A549 (cell line): ENCODE results near the gene TP53BP2. TPM values are rescaled to one million over a fixed set of nuclear protein-coding genes. Genes with fewer than 3 reads are reported as not detected.

Experiments used
- ATAC-seq, 2 experiments: fragments of 200-7000 bp in 1 of 2; fragments of >200 bp in 1 of 2; cut with Nextera tagmentation in 1 of 2; cut with Tn5 transposase in 1 of 2; 3 replicates each; pipeline versions ENCODE4 v1.8.0 to v1.9.1; 2018 to 2020; ENCODE audit warnings: mild to moderate bottlenecking in 1 of 2, moderate library complexity in 1 of 2
- CTCF ChIA-PET: fragments of 300-600 bp; sonication (Branson Sonifier 250); formaldehyde crosslinking; extraction: SDS; loops from one replicate; lab custom pipeline; 2021; ENCODE audit warnings: antibody characterized with exemption, inconsistent platforms; lab: Yijun Ruan, JAX
- POLR2A ChIA-PET: fragments of 350-600 bp; formaldehyde crosslinking; extraction: SDS; loops from one replicate; lab custom pipeline; 2021; ENCODE audit warnings: antibody characterized with exemption, inconsistent platforms; lab: Yijun Ruan, JAX
- DNase-seq, 2 experiments: peaks; one replicate each; pipeline versions ENCODE4 v3.0.0 to v3.0.0-alpha.2; 2011 to 2016; ENCODE audit warnings: low read depth in 1 of 2, low spot score in 1 of 2
- FAIRE-seq: peaks from 2 replicates; lab custom pipeline; 2011; peaks lifted over from hg19 to GRCh38; lab: Jason Lieb, UNC
- H3K27ac ChIP-seq, 2 experiments: fragments of >200 bp; sonication (Bioruptor Twin); formaldehyde crosslinking; 3 replicates each; pipeline ENCODE4 v1.5.1; 2016 to 2017
- H3K4me1 ChIP-seq: fragments of >200 bp; sonication (Bioruptor Twin); formaldehyde crosslinking; 3 replicates; pipeline ENCODE4 v1.6.1; 2016
- H3K4me2 ChIP-seq: fragments of >200 bp; sonication (Bioruptor Twin); formaldehyde crosslinking; 3 replicates; pipeline ENCODE4 v1.6.1; 2016
- H3K4me3 ChIP-seq: fragments of >200 bp; sonication (Bioruptor Twin); formaldehyde crosslinking; 3 replicates; pipeline ENCODE4 v1.5.1; 2016
- H3K9me3 ChIP-seq: fragments of >200 bp; sonication (Bioruptor Twin); formaldehyde crosslinking; 3 replicates; pipeline ENCODE4 v1.6.1; 2016
- ATOH8 ChIP-seq: fragments of 250-450 bp; sonication (Bioruptor Pico); IDR thresholded peaks from 2 replicates; pipeline ENCODE4 v1.5.0; 2020; ENCODE audit warnings: low read depth, mild to moderate bottlenecking, moderate library complexity
- CBX8 ChIP-seq: fragments of 200-600 bp; sonication (generic); IDR thresholded peaks from 2 replicates; pipeline ENCODE4 v1.6.1; 2016
- CHD2 ChIP-seq: fragments of 150-350 bp; IDR thresholded peaks from 2 replicates; pipeline ENCODE4 v1.6.1; 2014; ENCODE audit warnings: low read length; ENCODE audit not compliant: partially characterized antibody
- CHD4 ChIP-seq: fragments of 200-600 bp; sonication (generic); IDR thresholded peaks from 2 replicates; pipeline ENCODE4 v1.6.1; 2016; ENCODE audit warnings: antibody characterized with exemption, mild to moderate bottlenecking, borderline replicate concordance
- E2F6 ChIP-seq: IDR thresholded peaks from 2 replicates; pipeline ENCODE4 v1.6.1; 2012; ENCODE audit warnings: low read depth, borderline replicate concordance
- EHMT2 ChIP-seq: fragments of 200-600 bp; sonication (generic); IDR thresholded peaks from 2 replicates; pipeline ENCODE4 v1.6.1; 2016; ENCODE audit warnings: antibody characterized with exemption, low read depth, mild to moderate bottlenecking, moderate library complexity
- EP300 ChIP-seq, 2 experiments: fragments of >200 bp; sonication (Bioruptor Twin); formaldehyde crosslinking; IDR thresholded peaks; 2 replicates in 1 of 2; 3 replicates in 1 of 2; pipeline ENCODE4 v1.6.1; 2016 to 2017
- FOXS1 ChIP-seq: fragments of 250-450 bp; sonication (Bioruptor Pico); IDR thresholded peaks from 2 replicates; pipeline ENCODE4 v1.5.0; 2020; ENCODE audit warnings: mild to moderate bottlenecking, moderate library complexity
- HOXA7 ChIP-seq: fragments of 250-450 bp; sonication (Bioruptor Pico); IDR thresholded peaks from 2 replicates; pipeline ENCODE4 v1.5.0; 2020; ENCODE audit warnings: mild to moderate bottlenecking, moderate library complexity
- KDM1A ChIP-seq: fragments of 200-600 bp; sonication (generic); IDR thresholded peaks from 2 replicates; pipeline ENCODE4 v1.6.1; 2016; ENCODE audit warnings: low read depth, mild to moderate bottlenecking
- MAFK ChIP-seq: fragments of 450-650 bp; IDR thresholded peaks from 2 replicates; pipeline ENCODE4 v1.6.1; 2014; ENCODE audit not compliant: partially characterized antibody
- MAX ChIP-seq: IDR thresholded peaks from 2 replicates; pipeline ENCODE4 v1.6.1; 2012
- MYC ChIP-seq: IDR thresholded peaks from 2 replicates; pipeline ENCODE4 v1.6.1; 2012; ENCODE audit warnings: mild to moderate bottlenecking, inconsistent platforms, low read length, improper control_type of control experiment, borderline replicate concordance
- RARB ChIP-seq: fragments of 250-450 bp; sonication (Bioruptor Pico); IDR thresholded peaks from 2 replicates; pipeline ENCODE4 v1.8.0; 2021; ENCODE audit warnings: mild to moderate bottlenecking, moderate library complexity
- REST ChIP-seq: fragments of 200-600 bp; sonication (generic); IDR thresholded peaks from 2 replicates; pipeline ENCODE4 v1.6.1; 2016; ENCODE audit warnings: antibody characterized with exemption, mild to moderate bottlenecking, moderate library complexity
- SMC3 ChIP-seq: fragments of >200 bp; sonication (Bioruptor Twin); formaldehyde crosslinking; IDR thresholded peaks from 3 replicates; pipeline ENCODE4 v1.6.1; 2018; ENCODE audit warnings: inconsistent platforms
- USF2 ChIP-seq: fragments of 450-650 bp; IDR thresholded peaks from 2 replicates; pipeline ENCODE4 v1.6.1; 2014; ENCODE audit warnings: antibody characterized with exemption
- ZC3H11A ChIP-seq: fragments of 450-650 bp; IDR thresholded peaks from 2 replicates; pipeline ENCODE4 v1.6.1; 2014; ENCODE audit warnings: antibody characterized with exemption, mild to moderate bottlenecking
- ZFP36 ChIP-seq: fragments of 450-650 bp; IDR thresholded peaks from 2 replicates; pipeline ENCODE4 v1.6.1; 2014; ENCODE audit warnings: borderline replicate concordance; ENCODE audit not compliant: partially characterized antibody
- WGBS: methylation state at CpG from one replicate; pipeline ENCODE4 v1.1.6; 2017; ENCODE audit errors: missing lambda C conversion rate; 5-methylcytosine and 5-hydroxymethylcytosine counted together
- polyA plus RNA-seq, 4 experiments: library from polyadenylated mRNA; depleted of rRNA in 3 of 4; stranded (reverse); fragments of >200 nt; fragmentation: RNase III in 1 of 4; extraction: RNeasy Plus Mini Kit Qiagen cat#74134 plus additional on column Dnase treatment in 1 of 4; gene quantifications; 2 replicates in 3 of 4; 3 replicates in 1 of 4; pipeline ENCODE4 v1.2.3, GENCODE V29; 2011 to 2017

TP53BP2 gene
- polyA plus RNA-seq, 2 of the 4 experiments (the other 2 are of a cell fraction): 14.0 to 33.5 TPM

- TF ChIP-seq REST (no peak), CHD4 (no peak)
Measured at GRCh38 chr1:223835754-223836153, 10.0 kb downstream of the TP53BP2 start (continued).

GRCh38 chr1:223834660-223835263 lies 11.0 kb downstream of the TP53BP2 start:
- H3K27ac ChIP-seq: no peak overlapping the region
- CTCF ChIA-PET: no interaction called here
- ATAC-seq (no peak), DNase-seq (no peak), FAIRE-seq (no peak)
- WGBS: 76% methylated on average over 3 of the region's 3 CpGs
- TF ChIP-seq EHMT2: no peak
- no peak for TF ChIP-seq FOXS1
- no peak for TF ChIP-seq ZFP36
- no peak for TF ChIP-seq E2F6
- no peak for TF ChIP-seq MAFK
- TF ChIP-seq HOXA7 (CRISPR knock-in tag): no peak
- no peak for TF ChIP-seq EP300 (IDR thresholded peaks at IDR 0.05)
- TF ChIP-seq SMC3: no peak
- TF ChIP-seq ZC3H11A: no peak
- TF ChIP-seq KDM1A: no peak
- TF ChIP-seq CHD2: no peak
- TF ChIP-seq MAX: no peak
- TF ChIP-seq ATOH8 (CRISPR knock-in tag): no peak
- TF ChIP-seq CBX8: no peak
- no peaks in the 10 kb centered on the region for H3K9me3 ChIP-seq
- no peak overlapping the region for H3K4me3 ChIP-seq
- H3K4me2 ChIP-seq: peak overlapping the region; percentile 15; the same call in 2 of the 3 replicates
- POLR2A ChIA-PET: no interaction called here
- peaks cover 58% of the 10 kb centered on the region for H3K4me1 ChIP-seq

GRCh38 chr1:223833948-223834347 lies 11.8 kb downstream of the TP53BP2 start:
- POLR2A ChIA-PET: no interaction called here
- WGBS: 95% methylated on average over 2 of the region's 2 CpGs
- no peak for FAIRE-seq
- Histone ChIP-seq H3K4me2 (no peak overlapping the region), H3K9me3 (no peaks in the 10 kb centered on the region), H3K4me3 (no peak overlapping the region), H3K27ac (no peak overlapping the region), H3K4me1 (peaks cover 58% of the 10 kb centered on the region)
- ATAC-seq: no peak
- no peak for TF ChIP-seq MAX
- TF ChIP-seq USF2: no peak
- TF ChIP-seq ZFP36: no peak
- no peak for TF ChIP-seq EHMT2
- TF ChIP-seq RARB (CRISPR knock-in tag): no peak
- no peak for TF ChIP-seq MYC
- TF ChIP-seq, all 56 proteins: peak for 0
- no peak for DNase-seq
- CTCF ChIA-PET: no interaction called here
